Right ventricle myocardium inferior (tissue), 1 donor: ENCODE measurements around the gene NCOA1. TPM values are rescaled to one million over a fixed set of nuclear protein-coding genes. Genes with fewer than 3 reads are reported as not detected.

Source experiments
- ATAC-seq: fragments of 200-7000 bp; cut with Tn5 transposase; one replicate; pipeline ENCODE4 v1.9.1; 2020; ENCODE audit warnings: mild to moderate bottlenecking, moderate library complexity
- DNase-seq: peaks from one replicate; pipeline ENCODE4 v3.0.0; 2021; ENCODE audit errors: missing footprints
- intact Hi-C: fragments of 100-400 bp; cut with DNase I; formaldehyde crosslinking; loops from one replicate; pipeline ENCODE4 v1.11.0; 2022
- total RNA-seq: library from RNA; stranded (reverse); fragmentation: NEBNext Ultra II Directional; extraction: Animal tissue kit (Norgen Biotek cat#: 25700); gene quantifications from one replicate; pipeline ENCODE4 v1.2.1, GENCODE V29; 2021
- donor health status: DM: no; HTN: yes; CAD: no; lungs with severe emphysema.

NCOA1 gene
- total RNA-seq, 1 donor from 2014 or later, result 31.0 TPM

- ATAC-seq, result no peak
- intact Hi-C loops, result no loop called here
These were observed 4.4 kb downstream of the NCOA1 start for GRCh38 chr2:24495451-24495850.

GRCh38 chr2:24496959-24497358 is 5.9 kb downstream of the NCOA1 start:
- ATAC-seq (no peak), DNase-seq (no peak)
- intact Hi-C loops, result no loop called here

More at GRCh38 chr2:24495451-24495850, 4.4 kb downstream of the NCOA1 start:
- DNase-seq, result no peak

- ATAC-seq, result no peak
- DNase-seq, result no peak
- intact Hi-C loops, result no loop called here
These were observed 6.6 kb downstream of the NCOA1 start for GRCh38 chr2:24497685-24498084.

DNA sequence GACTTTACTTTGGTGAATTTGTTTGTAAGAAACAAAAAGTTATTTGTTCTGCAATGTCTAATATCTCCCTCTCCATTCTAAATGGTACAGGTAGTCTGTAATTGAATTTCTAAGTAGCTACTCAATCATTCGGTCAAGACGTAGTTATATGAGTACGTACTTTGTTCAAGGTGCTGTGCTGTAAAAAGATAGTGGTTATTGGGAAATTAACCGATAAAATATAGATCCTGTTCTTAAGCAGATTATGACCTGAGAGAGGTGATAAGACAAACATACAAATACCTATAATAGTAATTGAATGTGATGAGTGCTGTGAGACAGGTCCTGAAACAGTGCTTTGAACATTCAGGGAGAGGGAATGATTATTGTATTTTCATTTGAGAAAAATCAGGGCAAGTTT is 7.1 kb downstream of the NCOA1 start:
- intact Hi-C loops, result no loop called here
- no peak for ATAC-seq
- no peak for DNase-seq

- intact Hi-C loops, result no loop called here
- ATAC-seq, result no peak
- DNase-seq, result no peak
These were observed 10.8 kb downstream of the NCOA1 start for GRCh38 chr2:24501813-24502212.

DNA sequence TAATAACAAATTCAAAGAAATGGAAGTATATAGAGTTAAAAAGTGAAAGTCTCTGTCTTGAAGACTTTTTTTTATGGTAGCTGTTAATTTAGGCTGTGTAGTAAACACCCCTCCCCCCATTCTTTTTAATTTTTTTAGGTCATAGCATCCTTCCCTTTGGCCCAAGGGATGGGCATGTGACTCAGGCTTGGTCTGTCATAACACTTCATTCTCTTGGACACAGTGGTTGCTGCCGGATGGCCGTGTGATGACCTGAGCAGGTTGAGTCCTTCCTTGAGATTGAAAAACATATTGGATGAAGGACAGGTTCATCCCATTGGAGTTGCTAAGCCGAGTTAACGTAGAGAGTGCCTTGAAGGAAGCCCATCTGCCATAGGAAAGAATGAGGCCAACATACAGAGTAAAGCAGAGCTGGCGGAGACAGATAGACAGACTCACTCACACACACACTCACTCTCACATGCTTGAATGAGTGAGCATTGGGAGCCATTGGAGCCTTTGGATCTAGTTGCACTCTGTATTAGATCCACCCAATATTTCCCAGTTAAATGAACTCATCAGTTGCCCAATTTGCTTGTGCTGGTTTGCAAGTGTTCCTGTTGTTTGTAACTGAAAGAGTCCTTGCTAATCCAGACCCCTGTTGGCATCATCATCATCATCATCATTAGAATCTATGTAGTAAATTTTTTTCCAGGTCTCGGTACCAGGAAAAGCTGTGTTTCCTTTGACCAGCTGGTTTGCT is 14.7 kb downstream of the NCOA1 start:
- ATAC-seq (peak; percentile 37), DNase-seq (no peak)
- intact Hi-C loops, result no loop called here

GRCh38 chr2:24507549-24507948 is 16.5 kb downstream of the NCOA1 start:
- ATAC-seq, result no peak
- intact Hi-C loops, result no loop called here
- DNase-seq, result no peak

GRCh38 chr2:24508878-24509277 is 17.8 kb downstream of the NCOA1 start:
- intact Hi-C loops, result no loop called here
- ATAC-seq (no peak), DNase-seq (no peak)

DNA sequence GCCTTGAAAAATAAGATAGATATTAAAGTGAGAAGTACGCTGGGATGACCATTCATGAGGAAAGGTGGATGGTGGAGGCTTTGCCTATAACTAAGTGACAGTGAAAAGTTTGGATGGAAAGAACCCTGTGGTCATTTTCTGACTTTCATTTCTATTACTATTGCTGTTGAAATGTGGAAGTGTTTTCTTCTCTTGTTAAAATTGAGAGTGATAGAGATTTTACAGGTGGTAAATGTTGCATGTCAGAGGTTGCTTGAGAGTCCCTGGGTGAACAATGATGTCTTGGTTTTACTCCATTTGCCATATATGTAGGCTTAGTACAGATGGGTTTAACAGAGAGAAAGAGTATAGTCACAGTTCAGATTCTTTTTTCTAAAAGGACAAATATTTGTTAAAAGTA is 18.4 kb downstream of the NCOA1 start:
- intact Hi-C loops, result no loop called here
- ATAC-seq (no peak), DNase-seq (no peak)

GRCh38 chr2:24509840-24510239 is 18.8 kb downstream of the NCOA1 start:
- ATAC-seq, result no peak
- no peak for DNase-seq
- intact Hi-C loops, result loop anchor here (5.0 kb wide), 1 partner anchor 147 kb away; no protein-coding TSS in a partner anchor

DNA sequence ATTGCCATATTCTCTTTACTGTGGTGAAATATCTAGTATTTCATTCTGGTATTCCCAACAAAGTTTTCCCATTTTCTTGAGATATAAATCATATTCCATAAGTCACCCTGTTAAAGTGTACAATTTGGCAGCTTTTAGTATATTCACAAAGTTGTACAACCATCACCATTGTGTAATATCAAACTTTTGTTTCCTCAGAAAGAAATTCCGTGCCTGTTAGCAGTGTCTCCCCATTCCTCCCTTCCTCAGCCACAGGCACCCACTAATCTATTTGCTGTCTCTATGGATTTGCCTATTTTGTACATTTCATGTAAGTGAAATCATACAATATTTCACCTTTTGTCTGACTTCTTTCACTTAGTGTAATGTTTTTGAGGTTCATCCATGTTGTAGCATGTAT is 19.7 kb downstream of the NCOA1 start:
- no peak for DNase-seq
- intact Hi-C loops, result loop anchor here (5.0 kb wide), 1 partner anchor 147 kb away; no protein-coding TSS in a partner anchor
- ATAC-seq, result no peak

DNA sequence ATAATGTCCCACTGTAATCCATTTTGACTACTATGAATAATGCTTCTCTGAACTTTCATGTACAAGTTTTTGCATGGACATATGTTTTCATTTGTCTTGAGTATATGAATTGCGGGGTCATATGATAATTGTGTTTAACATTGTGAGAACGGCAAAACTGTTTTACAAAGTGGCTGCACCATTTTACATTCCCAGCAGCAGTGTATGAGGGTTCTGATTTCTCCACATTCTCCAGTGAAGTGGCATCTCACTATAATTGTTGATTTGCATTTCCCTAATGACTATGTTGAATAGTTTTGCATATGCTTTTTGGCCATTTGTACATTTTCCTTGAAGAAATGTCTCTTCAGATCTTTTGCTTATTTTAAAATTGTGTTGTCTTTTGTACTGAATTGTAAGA is 20.1 kb downstream of the NCOA1 start:
- ATAC-seq, result no peak
- intact Hi-C loops, result loop anchor here (5.0 kb wide), 1 partner anchor 146 kb away; no protein-coding TSS in a partner anchor
- no peak for DNase-seq

DNA sequence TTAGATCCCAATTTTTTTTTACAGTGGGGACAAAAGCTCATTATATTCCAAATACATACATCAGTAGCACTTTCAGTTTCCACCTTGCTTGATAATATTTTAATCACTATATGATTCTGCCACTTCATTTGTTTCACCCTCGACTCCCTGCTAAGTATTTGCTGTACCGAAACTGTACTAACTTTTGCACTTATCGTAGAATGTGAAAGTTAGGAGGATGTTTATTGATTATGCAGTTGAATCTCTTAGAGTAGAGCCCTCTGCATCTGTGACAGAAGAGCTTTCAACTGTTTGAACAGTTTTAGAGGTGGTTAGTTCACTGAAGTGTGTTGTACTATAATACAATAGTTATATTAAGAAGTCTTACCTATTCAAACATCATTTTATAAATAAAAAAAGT is 20.8 kb downstream of the NCOA1 start:
- intact Hi-C loops, result loop anchor here (5.0 kb wide), 1 partner anchor 145 kb away; no protein-coding TSS in a partner anchor
- DNase-seq (no peak), ATAC-seq (no peak)

GRCh38 chr2:24512404-24512803 is 21.4 kb downstream of the NCOA1 start:
- ATAC-seq (peak; percentile 51), DNase-seq (no peak)
- intact Hi-C loops, result loop anchor here (5.0 kb wide), 1 partner anchor 145 kb away; no protein-coding TSS in a partner anchor

DNA sequence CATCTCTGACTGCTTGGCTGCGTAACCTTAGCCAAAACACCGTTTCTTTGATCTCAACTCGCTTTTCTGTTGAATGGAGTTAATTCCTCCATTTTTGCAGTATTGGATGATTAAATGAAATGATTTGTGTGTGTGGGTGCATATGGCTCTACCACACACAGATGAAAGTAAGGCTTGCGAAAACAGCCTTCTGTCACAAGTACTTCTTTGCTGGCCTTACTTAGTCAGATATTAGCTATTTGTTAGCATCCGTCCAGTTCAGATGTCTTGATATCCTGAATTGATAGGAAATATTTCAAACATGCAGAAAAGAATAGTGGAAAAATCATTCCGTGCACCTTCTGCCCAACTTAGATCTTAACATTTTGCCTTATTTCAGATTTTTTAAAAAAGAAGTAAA is 21.8 kb downstream of the NCOA1 start:
- intact Hi-C loops, result loop anchor here (5.0 kb wide), 1 partner anchor 144 kb away; no protein-coding TSS in a partner anchor
- no peak for DNase-seq
- ATAC-seq, result no peak

GRCh38 chr2:24513281-24514071 is 22.4 kb downstream of the NCOA1 start:
- intact Hi-C loops, result loop anchor here (5.0 kb wide), 1 partner anchor 144 kb away; no protein-coding TSS in a partner anchor
- ATAC-seq, result no peak
- DNase-seq, result no peak

GRCh38 chr2:24514820-24515219 is 23.8 kb downstream of the NCOA1 start:
- ATAC-seq, result no peak
- no peak for DNase-seq
- intact Hi-C loops, result loop anchor here (5.0 kb wide), 1 partner anchor 142 kb away; no protein-coding TSS in a partner anchor

DNA sequence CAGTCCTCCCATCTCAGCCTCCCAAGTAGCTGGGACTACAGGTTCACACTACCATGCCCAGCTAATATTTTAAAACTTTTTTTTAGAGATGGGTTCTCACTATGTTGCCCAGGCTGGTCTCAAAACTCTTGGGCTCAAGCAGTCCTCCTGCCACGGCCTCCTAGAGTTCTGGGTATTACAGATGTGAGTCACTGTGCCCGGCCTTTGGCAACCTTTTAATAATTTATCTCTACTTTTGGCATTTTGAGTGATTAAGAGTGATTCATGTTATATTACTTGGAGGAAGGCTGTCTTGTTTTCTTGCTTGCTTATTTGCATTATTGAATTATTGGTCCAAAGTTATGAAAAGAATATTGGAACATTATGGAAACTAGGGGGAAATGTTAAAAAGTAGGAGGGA is 24.3 kb downstream of the NCOA1 start:
- ATAC-seq (no peak), DNase-seq (no peak)
- intact Hi-C loops, result no loop called here

DNA sequence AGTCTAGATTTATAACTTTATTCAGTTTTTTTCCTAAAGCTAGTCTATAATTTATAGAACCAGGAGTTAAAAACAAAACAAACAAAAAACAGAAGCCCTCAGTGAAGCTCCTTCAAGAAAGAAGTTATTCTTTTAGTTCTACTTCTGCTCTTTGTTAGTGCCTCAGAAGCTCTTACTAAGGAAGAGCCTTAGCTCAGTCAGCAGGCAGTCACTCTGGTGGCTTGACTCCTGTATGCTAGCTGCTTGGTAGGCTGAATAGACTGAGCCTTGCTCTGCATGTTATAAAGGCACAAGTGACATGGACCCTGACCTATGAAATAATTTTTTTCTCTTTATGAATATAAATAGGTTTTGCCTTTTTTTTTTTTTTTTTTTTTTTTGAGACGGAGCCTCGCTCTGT is 24.8 kb downstream of the NCOA1 start:
- no peak for ATAC-seq
- intact Hi-C loops, result no loop called here
- DNase-seq, result no peak

DNA sequence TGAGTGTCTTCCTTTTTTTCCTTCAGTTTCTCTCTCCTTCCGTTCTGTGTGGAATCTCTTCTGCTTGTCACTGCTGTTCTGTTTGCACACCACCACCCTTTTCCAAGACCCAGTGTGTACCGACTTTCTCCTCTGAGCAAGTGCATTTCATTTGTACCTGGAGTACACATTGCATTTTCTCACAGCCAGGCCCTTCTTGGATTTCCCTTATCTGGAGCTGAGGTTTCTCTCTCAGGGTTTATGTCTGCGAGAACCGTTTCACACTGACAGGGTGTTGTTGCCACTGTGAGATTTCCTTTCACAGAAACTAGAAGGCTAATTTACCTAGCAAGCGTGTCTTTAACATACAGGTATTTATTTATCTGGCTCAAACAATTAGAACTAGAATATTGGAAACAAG is 26.2 kb downstream of the NCOA1 start:
- intact Hi-C loops, result no loop called here
- ATAC-seq (no peak), DNase-seq (no peak)
